ENCODE results near the gene TH.

The TH gene

DNA sequence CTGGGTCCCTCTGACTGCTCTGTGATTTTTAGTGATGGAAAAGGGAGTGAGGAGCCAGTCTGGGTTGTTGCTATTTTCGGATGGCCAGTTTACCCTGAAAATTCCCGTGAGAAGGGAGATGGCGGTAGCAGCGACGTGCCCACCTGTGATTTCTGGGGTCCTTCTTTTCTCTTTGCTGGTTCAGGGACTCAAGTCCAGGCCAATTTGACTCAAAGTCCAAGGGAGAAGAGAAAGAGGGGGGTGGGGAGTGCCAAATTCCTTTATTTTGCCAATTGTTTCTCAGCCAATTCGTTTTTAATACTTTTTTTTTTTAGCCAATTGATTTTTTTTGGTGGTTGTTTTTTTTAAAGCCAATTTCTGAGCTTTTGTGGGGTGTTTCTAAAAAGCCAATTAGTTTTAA, 39.4 kb downstream of the TH start:
- peaks cover 9% of the 10 kb centered on the region for H3K79me1 ChIP-seq (replicated peaks; ENCODE audit: low read length, poor library complexity, severe bottlenecking)
- H3K27me3 ChIP-seq (ENCODE audit: control insufficient read depth in 1 of 2, insufficient read depth in 1 of 2, low read length in 2 of 2), result peaks cover 0 to 68% of the 10 kb centered on the region in 2 experiments
- no peak overlapping the region for H3K4ac ChIP-seq (ENCODE audit: low read depth in 1 of 2, low read length in 2 of 2)
- no peak overlapping the region for H3K18ac ChIP-seq (ENCODE audit: low read depth in 1 of 2, low read length in 2 of 2)
- H2AFZ ChIP-seq (ENCODE audit: low read depth, low read length), result no peak overlapping the region
- H2BK15ac ChIP-seq (ENCODE audit: low read depth, poor library complexity, severe bottlenecking), result no peak overlapping the region
- H3K27ac ChIP-seq (ENCODE audit: low read length, poor library complexity, severe bottlenecking), result no peak overlapping the region
- DNase-seq, result no peak
- H2BK5ac ChIP-seq (ENCODE audit: low read depth, low read length, poor library complexity, severe bottlenecking), result no peak overlapping the region
- H3K4me1 ChIP-seq (ENCODE audit: control insufficient read depth, insufficient read depth, low read depth, low read length), result peaks cover 20% of the 10 kb centered on the region
- H3K36me3 ChIP-seq (ENCODE audit: control insufficient read depth in 1 of 2, insufficient read depth in 2 of 2, low read depth in 1 of 2, low read length in 2 of 2), result peaks cover 0 to 53% of the 10 kb centered on the region in 2 experiments
- H3K4me2 ChIP-seq (ENCODE audit: low read length, poor library complexity, severe bottlenecking), result no peak overlapping the region
- H3K23ac ChIP-seq (ENCODE audit: low read length in 2 of 2), result no peak overlapping the region
- H2BK120ac ChIP-seq (ENCODE audit: low read depth, low read length), result no peak overlapping the region
- no peak overlapping the region for H2AK5ac ChIP-seq (ENCODE audit: low read length, severe bottlenecking)
- no peak overlapping the region for H2BK12ac ChIP-seq (ENCODE audit: low read length in 2 of 2)
- H4K8ac ChIP-seq (ENCODE audit: low read length), result no peak overlapping the region
- WGBS, result 87% methylated on average over 6 of the region's 6 CpGs
- H3K9me3 ChIP-seq (ENCODE audit: control insufficient read depth, low read length), result no peaks in the 10 kb centered on the region
- H3K14ac ChIP-seq (ENCODE audit: low read length in 2 of 2), result no peak overlapping the region
- H3K9ac ChIP-seq (ENCODE audit: low read length), result no peak overlapping the region
- no peak overlapping the region for H4K91ac ChIP-seq (ENCODE audit: low read length)
- H3K4me3 ChIP-seq (ENCODE audit: insufficient read depth in 1 of 2, low read depth in 1 of 2, low read length in 2 of 2), result no peak overlapping the region

GRCh38 chr11:2131371-2132236, 40.0 kb downstream of the TH start:
- H4K8ac ChIP-seq (ENCODE audit: low read length), result no peak overlapping the region
- H3K4me2 ChIP-seq (ENCODE audit: low read length, poor library complexity, severe bottlenecking), result no peak overlapping the region
- H3K4me3 ChIP-seq (ENCODE audit: insufficient read depth in 1 of 2, low read depth in 1 of 2, low read length in 2 of 2), result peak overlapping the region in 1 of 2 experiments; percentile 27
- H2BK5ac ChIP-seq (ENCODE audit: low read depth, low read length, poor library complexity, severe bottlenecking), result no peak overlapping the region
- H3K79me1 ChIP-seq (replicated peaks; ENCODE audit: low read length, poor library complexity, severe bottlenecking), result peaks cover 7% of the 10 kb centered on the region
- peaks cover 0 to 62% of the 10 kb centered on the region in 2 experiments for H3K27me3 ChIP-seq (ENCODE audit: control insufficient read depth in 1 of 2, insufficient read depth in 1 of 2, low read length in 2 of 2)
- H3K23ac ChIP-seq (ENCODE audit: low read length in 2 of 2), result no peak overlapping the region
- H2AFZ ChIP-seq (ENCODE audit: low read depth, low read length), result no peak overlapping the region
- H2BK15ac ChIP-seq (ENCODE audit: low read depth, poor library complexity, severe bottlenecking), result no peak overlapping the region
- H3K9ac ChIP-seq (ENCODE audit: low read length), result no peak overlapping the region
- 87% methylated on average over 28 of the region's 28 CpGs for WGBS
- peak overlapping the region in 1 of 2 experiments; percentile 0 for H3K18ac ChIP-seq (ENCODE audit: low read depth in 1 of 2, low read length in 2 of 2)
- H3K9me3 ChIP-seq (ENCODE audit: control insufficient read depth, low read length), result no peaks in the 10 kb centered on the region
- no peak for DNase-seq
- H2BK12ac ChIP-seq (ENCODE audit: low read length in 2 of 2), result no peak overlapping the region
- H3K4me1 ChIP-seq (ENCODE audit: control insufficient read depth, insufficient read depth, low read depth, low read length), result peaks cover 16% of the 10 kb centered on the region
- no peak overlapping the region for H2AK5ac ChIP-seq (ENCODE audit: low read length, severe bottlenecking)
- H3K14ac ChIP-seq (ENCODE audit: low read length in 2 of 2), result peak overlapping the region in 1 of 2 experiments; percentile 56
- peaks cover 0 to 53% of the 10 kb centered on the region in 2 experiments for H3K36me3 ChIP-seq (ENCODE audit: control insufficient read depth in 1 of 2, insufficient read depth in 2 of 2, low read depth in 1 of 2, low read length in 2 of 2)
- H4K91ac ChIP-seq (ENCODE audit: low read length), result peak overlapping the region; percentile 14
- H2BK120ac ChIP-seq (ENCODE audit: low read depth, low read length), result no peak overlapping the region
- no peak overlapping the region for H3K27ac ChIP-seq (ENCODE audit: low read length, poor library complexity, severe bottlenecking)
- H3K4ac ChIP-seq (ENCODE audit: low read depth in 1 of 2, low read length in 2 of 2), result no peak overlapping the region

GRCh38 chr11:2130881-2131352, 40.7 kb downstream of the TH start:
- no peak for DNase-seq
- Histone ChIP-seq H3K9ac (ENCODE audit: low read length) (no peak overlapping the region), H2BK120ac (ENCODE audit: low read depth, low read length) (no peak overlapping the region), H4K8ac (ENCODE audit: low read length) (no peak overlapping the region), H2BK5ac (ENCODE audit: low read depth, low read length, poor library complexity, severe bottlenecking) (no peak overlapping the region), H3K4ac (ENCODE audit: low read depth in 1 of 2, low read length in 2 of 2) (no peak overlapping the region), H3K18ac (ENCODE audit: low read depth in 1 of 2, low read length in 2 of 2) (no peak overlapping the region), H3K27me3 (ENCODE audit: control insufficient read depth in 1 of 2, insufficient read depth in 1 of 2, low read length in 2 of 2) (peaks cover 0 to 55% of the 10 kb centered on the region in 2 experiments), H3K4me2 (ENCODE audit: low read length, poor library complexity, severe bottlenecking) (no peak overlapping the region), H3K9me3 (ENCODE audit: control insufficient read depth, low read length) (no peaks in the 10 kb centered on the region), H4K91ac (ENCODE audit: low read length) (no peak overlapping the region), H3K27ac (ENCODE audit: low read length, poor library complexity, severe bottlenecking) (no peak overlapping the region), H3K14ac (ENCODE audit: low read length in 2 of 2) (no peak overlapping the region), H2AK5ac (ENCODE audit: low read length, severe bottlenecking) (no peak overlapping the region), H3K79me1 (replicated peaks; ENCODE audit: low read length, poor library complexity, severe bottlenecking) (peaks cover 7% of the 10 kb centered on the region), H2AFZ (ENCODE audit: low read depth, low read length) (no peak overlapping the region), H3K23ac (ENCODE audit: low read length in 2 of 2) (no peak overlapping the region), H3K36me3 (ENCODE audit: control insufficient read depth in 1 of 2, insufficient read depth in 2 of 2, low read depth in 1 of 2, low read length in 2 of 2) (peaks cover 0 to 53% of the 10 kb centered on the region in 2 experiments), H2BK15ac (ENCODE audit: low read depth, poor library complexity, severe bottlenecking) (no peak overlapping the region), H2BK12ac (ENCODE audit: low read length in 2 of 2) (no peak overlapping the region), H3K4me1 (ENCODE audit: control insufficient read depth, insufficient read depth, low read depth, low read length) (peaks cover 9% of the 10 kb centered on the region), H3K4me3 (ENCODE audit: insufficient read depth in 1 of 2, low read depth in 1 of 2, low read length in 2 of 2) (no peak overlapping the region)
- 91% methylated on average over 17 of the region's 18 CpGs for WGBS

DNA sequence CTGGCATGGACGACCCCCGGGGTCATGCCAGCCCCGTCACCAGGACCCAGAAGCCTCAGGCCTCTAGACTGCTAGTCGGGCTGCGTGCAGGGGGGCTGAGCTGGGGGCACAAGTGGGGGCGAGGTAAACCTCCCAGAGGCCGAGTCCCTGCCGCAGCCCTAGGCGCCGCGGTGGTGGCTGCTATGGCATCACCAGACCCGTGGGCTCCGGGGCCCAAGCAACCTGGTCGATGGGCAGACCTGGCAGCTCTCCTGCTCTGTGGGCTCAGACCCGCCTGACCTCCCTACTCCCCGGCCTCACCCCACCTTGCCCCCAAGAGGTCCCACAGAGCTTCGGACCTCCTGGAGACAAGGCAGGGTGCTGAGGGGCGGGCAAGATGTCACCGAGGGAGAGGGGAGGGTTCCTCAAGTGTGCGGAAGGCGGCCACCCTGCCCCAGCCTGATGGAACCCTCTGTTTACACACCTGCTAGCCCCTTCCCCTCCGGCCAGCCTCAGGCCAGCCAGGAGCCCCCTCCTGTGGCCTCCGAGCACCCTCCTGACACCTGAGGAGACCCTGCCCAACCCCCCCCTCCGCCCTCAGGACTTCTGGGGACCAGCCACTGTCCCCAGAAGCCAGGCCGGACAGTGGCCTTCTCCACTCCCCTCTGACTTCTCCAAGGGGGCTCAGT, 41.8 kb downstream of the TH start:
- H3K9ac ChIP-seq (ENCODE audit: low read length), result no peak overlapping the region
- no peak overlapping the region for H4K8ac ChIP-seq (ENCODE audit: low read length)
- H4K91ac ChIP-seq (ENCODE audit: low read length), result no peak overlapping the region
- no peaks in the 10 kb centered on the region for H3K9me3 ChIP-seq (ENCODE audit: control insufficient read depth, low read length)
- no peak overlapping the region for H3K4ac ChIP-seq (ENCODE audit: low read depth in 1 of 2, low read length in 2 of 2)
- no peak overlapping the region for H3K14ac ChIP-seq (ENCODE audit: low read length in 2 of 2)
- H3K23ac ChIP-seq (ENCODE audit: low read length in 2 of 2), result no peak overlapping the region
- H2AFZ ChIP-seq (ENCODE audit: low read depth, low read length), result no peak overlapping the region
- peaks cover 0 to 50% of the 10 kb centered on the region in 2 experiments for H3K36me3 ChIP-seq (ENCODE audit: control insufficient read depth in 1 of 2, insufficient read depth in 2 of 2, low read depth in 1 of 2, low read length in 2 of 2)
- no peak for DNase-seq
- no peak overlapping the region for H3K27ac ChIP-seq (ENCODE audit: low read length, poor library complexity, severe bottlenecking)
- H3K27me3 ChIP-seq (ENCODE audit: control insufficient read depth in 1 of 2, insufficient read depth in 1 of 2, low read length in 2 of 2), result peaks cover 0 to 44% of the 10 kb centered on the region in 2 experiments
- no peak overlapping the region for H3K18ac ChIP-seq (ENCODE audit: low read depth in 1 of 2, low read length in 2 of 2)
- H2BK15ac ChIP-seq (ENCODE audit: low read depth, poor library complexity, severe bottlenecking), result no peak overlapping the region
- WGBS, result 90% methylated on average over 25 of the region's 25 CpGs
- H2BK12ac ChIP-seq (ENCODE audit: low read length in 2 of 2), result no peak overlapping the region
- H3K4me2 ChIP-seq (ENCODE audit: low read length, poor library complexity, severe bottlenecking), result no peak overlapping the region
- H3K4me3 ChIP-seq (ENCODE audit: insufficient read depth in 1 of 2, low read depth in 1 of 2, low read length in 2 of 2), result no peak overlapping the region
- peaks cover 6% of the 10 kb centered on the region for H3K4me1 ChIP-seq (ENCODE audit: control insufficient read depth, insufficient read depth, low read depth, low read length)
- H2BK5ac ChIP-seq (ENCODE audit: low read depth, low read length, poor library complexity, severe bottlenecking), result no peak overlapping the region
- peaks cover 4% of the 10 kb centered on the region for H3K79me1 ChIP-seq (replicated peaks; ENCODE audit: low read length, poor library complexity, severe bottlenecking)
- H2BK120ac ChIP-seq (ENCODE audit: low read depth, low read length), result no peak overlapping the region
- H2AK5ac ChIP-seq (ENCODE audit: low read length, severe bottlenecking), result no peak overlapping the region

Data from mesenchymal stem cell (in vitro differentiated cells and primary cell).